Measurements from ENCODE around the gene GATA3.

- TF ChIP-seq CTCF (IDR thresholded peaks at IDR 0.05; ENCODE audit: low read length) (no peak), EZH2 (optimal IDR thresholded peaks at IDR 0.05; ENCODE audit: low read depth, low read length) (no peak), EZH2phosphoT487 (IDR thresholded peaks at IDR 0.05; ENCODE audit: low read length) (no peak)
Observed at GRCh38 chr10:8045726-8046494, 8.6 kb upstream of the GATA3 start.

All from MM.1S (cell line).